IPS-NIHi7 (cell line): ENCODE data around the gene MX2.
"Not testable (repeated sequence)": the region's sequence is repeated elsewhere in the genome, so short reads cannot be mapped to it uniquely, and the experiment has no call there.

ENCODE experiments used
- DNase-seq: peaks from one replicate; pipeline ENCODE4 v3.0.0; 2012; ENCODE audit warnings: mixed read lengths; ENCODE audit errors: extremely low spot score

MX2 gene

DNA sequence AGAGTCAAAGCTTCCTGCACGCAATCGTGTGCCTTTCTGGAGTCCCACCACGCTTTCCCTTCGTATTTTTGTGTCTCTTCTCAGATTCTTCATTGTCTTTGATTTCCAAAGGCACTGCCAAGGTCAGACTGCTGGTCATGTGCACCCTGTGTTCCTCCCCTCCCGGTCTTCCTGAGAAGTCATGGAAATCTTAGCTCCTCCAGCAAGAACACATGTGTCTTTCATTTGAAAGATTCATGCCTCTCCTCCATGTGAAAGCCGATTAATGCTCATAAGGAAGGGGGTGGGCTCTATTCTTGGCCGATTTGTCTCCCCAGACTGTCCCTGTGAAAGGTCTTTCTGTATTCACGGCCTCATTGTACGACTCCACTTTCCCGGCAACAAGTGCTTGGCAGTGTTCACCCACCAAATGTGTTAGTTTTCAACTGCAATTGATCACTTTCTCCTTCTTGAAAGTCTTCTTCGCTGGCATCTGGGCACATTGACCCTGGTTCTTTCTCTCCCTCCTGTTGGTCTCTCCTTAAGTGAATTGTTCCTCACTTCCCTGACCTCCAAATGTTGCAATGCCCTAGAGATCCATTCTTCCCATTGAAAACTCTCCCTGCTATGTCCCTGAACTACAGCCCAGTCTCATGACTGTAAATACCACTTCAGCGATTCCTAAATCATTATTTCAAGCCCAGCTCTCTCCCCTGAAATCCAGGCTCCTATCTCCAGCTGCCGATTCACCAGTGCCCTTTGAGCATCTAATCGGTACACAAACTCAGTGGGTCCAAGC lies 25.4 kb downstream of the MX2 start:
- DNase-seq, result no peak

DNA sequence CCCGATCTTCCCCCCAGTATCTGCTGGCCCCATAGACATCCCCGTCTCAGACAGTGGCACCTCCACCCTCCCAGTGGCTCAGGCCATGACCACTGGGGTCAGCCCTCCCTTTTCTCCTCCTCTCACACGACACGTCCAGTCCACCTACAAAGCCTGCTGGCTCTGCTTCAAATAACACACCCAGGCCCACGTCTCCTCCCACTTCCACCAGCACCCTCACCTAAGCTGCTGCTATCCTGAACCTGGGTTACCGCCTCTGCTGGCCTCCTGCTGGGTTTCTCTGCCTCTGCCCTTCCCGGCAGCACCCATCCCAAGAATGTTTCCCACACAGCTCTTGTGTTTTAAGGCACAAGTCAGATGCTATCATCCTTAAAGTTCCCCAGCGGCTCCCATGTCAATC lies 26.0 kb downstream of the MX2 start:
- no peak for DNase-seq

DNA sequence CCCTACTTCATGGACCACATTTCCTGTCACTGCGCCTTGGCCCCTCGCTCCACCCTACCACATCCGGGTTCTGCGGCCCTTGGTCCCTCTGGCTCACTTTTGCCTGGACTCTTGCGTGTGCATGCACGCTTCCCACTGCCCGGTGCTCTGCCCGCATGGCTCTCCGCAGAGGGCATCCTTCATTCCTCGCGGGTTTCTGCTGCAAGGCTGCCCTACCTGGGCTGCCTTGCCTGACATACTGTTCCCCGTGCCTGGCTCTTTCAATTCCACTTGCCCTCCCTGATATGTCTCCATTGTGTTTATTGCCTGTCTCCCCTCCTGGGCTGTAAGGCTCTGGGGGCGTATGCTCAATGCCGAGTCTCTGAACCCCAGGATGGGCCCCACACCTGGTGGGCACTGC lies 26.4 kb downstream of the MX2 start:
- DNase-seq, result no peak

DNA sequence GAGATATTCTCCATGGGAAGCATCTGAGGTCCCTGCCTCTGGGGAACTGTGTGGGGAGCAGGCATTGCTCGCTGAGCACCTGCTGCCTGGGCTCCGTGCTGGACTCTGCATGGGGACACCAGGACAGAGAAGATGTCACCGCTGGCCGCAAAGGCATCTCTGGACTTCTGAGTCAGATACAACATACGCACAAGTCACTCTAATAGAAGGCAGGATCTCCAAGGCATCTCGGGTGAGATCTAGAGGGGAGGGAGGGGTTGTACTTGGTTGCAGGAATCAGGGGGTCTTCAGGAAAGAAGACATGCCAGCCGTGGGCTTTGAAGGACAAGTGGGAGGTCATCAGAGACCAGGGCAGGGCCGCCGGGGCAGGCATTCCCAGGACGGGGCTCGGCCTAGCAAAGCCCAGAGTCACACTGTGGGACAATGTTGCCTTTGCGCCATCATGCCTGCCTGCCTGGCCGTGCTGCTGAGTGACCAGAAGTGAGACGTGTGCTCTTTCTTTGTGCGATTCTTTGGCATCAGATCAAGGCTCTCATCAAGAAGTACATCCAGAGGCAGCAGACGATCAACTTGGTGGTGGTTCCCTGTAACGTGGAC lies 28.3 kb downstream of the MX2 start:
- DNase-seq, result no peak

DNA sequence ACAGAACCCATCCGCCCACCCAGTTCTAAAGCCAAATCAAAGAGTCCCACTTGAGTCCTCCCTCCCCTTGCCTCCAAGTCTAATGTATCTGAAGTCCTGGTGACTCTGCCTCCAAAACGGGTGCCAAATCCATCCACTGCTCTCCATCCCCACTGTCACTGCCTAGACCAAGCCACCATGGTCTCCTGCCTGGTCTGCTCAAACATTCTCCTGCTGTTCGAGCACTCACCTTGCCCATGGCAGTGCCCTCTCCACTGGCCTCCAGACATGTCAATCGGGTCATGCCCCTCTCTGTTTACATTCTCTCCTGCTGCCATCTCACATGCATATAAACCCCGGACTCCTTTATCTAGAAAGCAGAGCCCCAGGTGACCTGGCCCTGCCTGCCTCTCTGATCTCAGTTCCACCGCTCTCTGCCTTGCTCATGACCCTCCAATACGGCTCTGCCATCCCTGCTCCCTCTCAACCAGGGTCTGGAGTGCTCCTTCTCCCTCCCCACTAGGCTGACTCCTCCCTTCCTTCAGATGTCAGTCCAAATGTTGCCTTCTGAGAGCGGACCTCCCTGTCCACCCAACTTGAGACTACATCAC lies 32.1 kb downstream of the MX2 start:
- no peak for DNase-seq

DNA sequence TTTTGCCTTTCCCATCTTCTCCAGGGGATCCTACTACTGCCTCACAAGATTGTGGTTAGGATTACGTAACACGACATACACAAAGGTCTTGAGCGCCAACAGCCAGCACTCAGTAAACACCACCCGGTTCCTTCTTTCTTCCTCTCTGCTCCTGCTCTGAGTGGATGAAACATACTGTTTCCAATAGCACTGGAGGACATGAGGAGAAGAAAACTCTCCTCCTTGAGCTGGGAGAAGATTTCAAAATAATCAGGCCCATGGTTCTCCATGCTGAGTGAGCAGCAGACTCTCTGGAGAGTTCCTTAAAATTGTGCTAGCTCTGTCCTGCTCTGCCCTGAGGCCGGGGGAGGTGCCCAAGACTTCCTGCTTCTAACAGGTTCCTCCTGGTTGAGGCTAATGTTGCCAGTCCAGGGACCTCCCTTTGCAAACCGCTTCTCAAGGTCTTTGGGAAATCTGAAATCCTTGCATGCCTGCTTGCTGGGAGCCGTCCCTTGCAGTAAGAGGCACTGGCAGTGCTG lies 34.8 kb downstream of the MX2 start:
- no peak for DNase-seq

DNA sequence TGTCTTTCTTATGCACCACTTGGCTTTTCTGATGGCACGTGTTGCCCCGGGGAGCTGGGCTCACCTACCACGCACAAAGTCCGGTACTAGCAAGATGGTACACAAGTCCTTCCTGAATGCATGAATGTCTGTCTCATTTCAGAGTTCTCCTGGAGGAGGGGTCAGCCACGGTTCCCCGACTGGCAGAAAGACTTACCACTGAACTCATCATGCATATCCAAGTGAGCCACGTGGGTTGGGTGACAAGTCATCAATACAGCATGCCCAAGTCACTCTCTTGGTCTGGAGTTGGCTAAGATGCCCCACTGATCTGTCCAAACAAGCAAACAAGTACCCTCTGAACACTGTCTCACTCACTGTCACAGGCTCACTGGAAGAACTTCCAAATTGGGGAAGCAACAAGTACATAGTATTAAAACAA lies 35.7 kb downstream of the MX2 start:
- DNase-seq, result no peak

DNA sequence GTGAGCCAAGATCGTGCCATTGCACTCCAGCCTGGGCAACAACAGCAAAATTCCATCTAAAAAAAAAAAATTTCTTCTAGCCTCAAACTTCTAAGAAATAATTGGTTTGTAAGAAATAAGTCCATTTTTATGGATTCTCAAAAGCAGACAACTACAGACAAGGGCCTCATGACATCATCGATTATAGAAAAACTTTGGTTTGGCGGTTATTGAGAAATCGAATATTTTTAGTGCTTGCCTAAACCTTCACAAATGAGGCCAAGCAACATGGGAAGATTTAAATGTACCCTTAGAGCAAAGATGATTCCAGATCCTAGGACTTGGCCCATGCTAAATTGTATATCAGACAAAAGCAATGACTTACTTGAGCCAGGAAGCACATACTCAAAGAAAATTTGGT lies 36.4 kb downstream of the MX2 start:
- DNase-seq, result no peak

DNA sequence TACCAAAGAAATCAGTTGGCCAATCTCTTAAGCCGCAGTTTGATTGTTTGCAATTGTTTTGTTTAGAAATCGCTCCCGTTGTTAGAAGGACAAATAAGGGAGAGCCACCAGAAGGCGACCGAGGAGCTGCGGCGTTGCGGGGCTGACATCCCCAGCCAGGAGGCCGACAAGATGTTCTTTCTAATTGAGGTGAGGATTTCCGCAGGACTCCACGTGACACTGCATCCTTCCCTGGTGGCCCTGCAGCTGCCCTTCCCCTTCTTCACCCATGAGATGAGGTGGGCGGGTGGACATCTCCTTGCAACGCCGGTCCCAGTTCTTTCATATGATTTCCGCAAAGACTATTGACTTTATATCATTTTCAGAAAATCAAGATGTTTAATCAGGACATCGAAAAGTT lies 37.0 kb downstream of the MX2 start:
- no peak for DNase-seq

DNA sequence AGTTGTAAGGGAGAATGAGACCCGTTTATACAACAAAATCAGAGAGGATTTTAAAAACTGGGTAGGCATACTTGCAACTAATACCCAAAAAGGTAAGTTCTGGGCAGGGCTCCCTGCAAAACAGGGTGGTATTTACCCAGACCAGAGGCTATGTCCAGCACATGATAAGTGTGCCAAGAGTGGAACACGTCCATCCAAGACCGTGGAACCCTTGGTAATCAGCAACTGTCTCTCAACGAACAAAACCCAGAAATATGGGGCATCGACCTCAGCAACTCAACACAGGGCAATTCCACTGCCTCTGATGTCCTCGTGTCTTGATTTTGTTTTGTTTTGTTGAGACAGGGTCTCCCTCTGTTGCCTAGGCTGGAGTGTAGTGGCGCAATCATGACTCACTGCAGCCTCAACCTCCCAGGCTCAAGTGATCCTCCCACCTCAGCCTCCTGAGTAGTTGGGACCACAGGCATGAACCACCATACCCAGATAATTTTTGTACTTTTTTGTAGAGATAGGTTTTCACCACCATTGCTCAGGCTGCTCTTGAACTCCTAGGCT lies 37.5 kb downstream of the MX2 start:
- DNase-seq, result no peak

DNA sequence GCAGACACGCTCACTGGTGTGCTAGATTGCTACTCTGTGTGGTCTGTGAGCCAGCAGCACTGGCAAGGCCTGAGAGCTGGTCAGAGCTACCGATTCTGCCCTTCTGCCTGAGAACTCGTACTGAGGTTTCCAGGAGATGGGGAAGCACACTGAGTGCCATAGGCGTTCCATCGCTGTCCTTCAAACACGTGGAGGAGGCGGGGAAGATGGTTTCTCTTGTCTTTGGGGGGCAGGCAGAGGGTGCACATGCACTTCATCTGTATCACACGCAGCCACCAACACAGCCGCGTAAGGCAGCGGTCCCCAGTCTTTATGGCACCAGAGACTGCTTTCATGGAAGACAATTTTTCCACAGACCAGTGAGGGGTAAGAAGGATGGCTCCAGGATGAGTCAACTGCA lies 40.4 kb downstream of the MX2 start:
- DNase-seq, result no peak

DNA sequence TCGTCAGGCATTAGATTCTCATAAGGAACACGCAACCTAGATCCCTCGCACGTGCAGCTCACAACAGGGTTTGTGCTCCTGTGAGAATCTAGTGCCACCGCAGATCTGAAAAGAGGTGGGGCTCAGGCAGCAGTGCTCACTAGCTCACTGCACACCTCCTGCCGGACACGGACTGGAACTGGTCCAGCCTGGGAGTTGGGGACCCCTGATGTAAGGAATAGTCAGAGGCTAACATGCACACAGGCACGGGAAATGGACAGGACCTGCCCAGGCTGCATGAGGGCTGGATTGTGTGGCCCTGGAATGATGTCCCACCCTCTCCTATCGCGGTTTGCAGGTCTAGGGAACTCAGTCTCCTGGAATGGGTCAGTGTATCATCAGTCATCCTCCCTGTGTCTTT lies 41.0 kb downstream of the MX2 start:
- DNase-seq, result no peak

DNA sequence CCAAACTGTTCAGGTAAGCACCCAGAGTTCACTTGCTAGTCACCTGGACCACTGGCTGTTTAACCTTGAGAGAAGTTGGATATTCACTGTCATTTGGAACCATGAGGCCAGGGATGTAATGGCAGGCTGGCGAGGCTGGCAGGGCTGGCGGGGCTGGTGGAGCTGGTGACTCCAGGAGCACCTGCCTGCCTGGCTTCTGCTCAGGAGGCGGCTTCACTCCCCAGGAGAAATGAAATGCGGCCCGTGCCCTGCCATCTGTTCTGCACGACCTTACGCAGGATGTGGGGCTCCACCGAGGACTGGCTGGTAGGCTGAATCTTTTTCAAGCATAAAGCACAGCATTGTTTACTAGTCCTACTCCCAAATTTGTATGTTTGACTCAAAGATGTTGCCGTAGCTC lies 41.5 kb downstream of the MX2 start:
- no peak for DNase-seq

DNA sequence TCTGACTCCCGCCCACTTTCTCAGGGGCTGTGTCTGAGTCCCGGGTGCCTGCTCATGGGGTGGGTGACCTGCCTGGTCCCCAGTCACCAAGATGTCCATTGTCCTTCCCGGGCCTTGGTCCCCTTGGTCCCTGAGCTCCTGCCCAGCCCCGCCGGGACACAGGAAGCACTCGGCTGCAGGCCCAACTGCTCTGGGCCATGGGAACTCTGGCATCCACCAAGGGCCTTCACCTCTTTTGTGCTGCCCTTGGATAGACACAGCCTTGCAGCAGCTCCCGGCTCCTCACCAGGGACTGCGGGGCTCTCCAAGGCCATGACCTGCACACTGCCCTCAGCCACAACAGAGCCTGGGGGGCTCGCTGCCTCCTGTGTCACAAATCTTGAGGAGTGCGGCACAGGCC lies 42.1 kb downstream of the MX2 start:
- no peak for DNase-seq

DNA sequence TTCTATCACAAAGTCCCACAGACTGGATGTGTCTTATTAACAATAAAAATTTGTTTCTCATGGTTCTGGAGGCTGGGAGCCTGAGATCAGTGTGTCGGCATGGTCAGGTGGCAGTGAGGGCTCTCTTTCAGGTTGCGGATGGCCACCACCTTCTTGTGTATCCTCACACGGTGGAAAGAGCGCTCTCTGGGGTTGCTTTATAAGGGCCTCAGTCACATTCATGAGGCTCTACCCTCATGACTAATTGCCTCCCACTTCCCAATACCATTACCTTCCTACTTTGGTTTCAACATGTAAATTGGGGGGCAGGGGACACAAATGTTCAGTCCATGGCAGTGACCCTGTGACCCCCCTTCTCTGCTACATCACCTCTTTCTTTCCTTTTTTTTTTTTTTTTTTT lies 43.5 kb downstream of the MX2 start:
- DNase-seq, result no peak

DNA sequence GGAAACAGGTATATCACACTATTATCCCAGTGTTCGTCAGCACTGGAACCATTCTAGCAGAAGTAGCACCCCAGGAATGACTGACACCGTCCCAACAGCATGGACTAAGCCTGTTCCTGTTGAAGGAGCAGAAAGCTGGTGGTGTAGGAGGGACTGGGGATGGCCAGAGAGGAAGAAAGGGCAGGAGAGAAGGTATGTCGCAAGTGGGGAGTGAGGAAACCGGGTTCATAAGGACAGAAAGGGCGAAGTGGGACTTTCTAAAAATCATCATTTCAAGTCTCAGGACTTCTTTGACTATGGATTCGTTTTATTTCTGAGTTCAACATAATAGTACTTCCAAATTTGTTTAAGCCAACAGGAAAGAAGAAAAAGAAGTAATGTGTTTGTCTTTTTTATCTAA lies 44.5 kb downstream of the MX2 start:
- DNase-seq, result no peak

DNA sequence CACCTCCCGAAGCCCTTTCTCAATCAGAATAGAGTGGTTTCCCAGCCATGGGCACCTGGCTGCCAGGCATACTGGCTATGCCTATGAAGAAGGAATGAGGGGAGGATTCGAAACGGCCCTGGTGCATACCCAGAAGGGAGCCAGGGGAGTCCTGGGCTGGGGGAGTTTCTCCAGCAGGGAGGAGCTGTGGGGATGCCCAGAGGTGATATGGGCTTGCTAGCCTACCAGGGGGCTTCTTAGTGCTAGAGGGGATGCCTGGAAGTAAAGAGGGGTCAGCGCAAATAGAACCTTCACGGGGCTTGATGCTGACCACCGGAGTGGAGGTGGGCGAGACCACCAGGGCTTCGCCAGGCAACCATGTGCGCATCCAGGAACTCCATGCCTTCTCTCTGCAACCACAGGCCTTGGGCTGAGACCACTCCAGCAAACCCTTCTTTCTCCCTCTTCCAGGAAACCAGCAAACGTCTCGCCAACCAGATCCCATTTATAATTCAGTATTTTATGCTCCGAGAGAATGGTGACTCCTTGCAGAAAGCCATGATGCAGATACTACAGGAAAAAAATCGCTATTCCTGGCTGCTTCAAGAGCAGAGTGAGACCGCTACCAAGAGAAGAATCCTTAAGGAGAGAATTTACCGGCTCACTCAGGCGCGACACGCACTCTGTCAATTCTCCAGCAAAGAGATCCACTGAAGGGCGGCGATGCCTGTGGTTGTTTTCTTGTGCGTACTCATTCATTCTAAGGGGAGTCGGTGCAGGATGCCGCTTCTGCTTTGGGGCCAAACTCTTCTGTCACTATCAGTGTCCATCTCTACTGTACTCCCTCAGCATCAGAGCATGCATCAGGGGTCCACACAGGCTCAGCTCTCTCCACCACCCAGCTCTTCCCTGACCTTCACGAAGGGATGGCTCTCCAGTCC lies 46.0 kb downstream of the MX2 start:
- DNase-seq, result no peak

DNA sequence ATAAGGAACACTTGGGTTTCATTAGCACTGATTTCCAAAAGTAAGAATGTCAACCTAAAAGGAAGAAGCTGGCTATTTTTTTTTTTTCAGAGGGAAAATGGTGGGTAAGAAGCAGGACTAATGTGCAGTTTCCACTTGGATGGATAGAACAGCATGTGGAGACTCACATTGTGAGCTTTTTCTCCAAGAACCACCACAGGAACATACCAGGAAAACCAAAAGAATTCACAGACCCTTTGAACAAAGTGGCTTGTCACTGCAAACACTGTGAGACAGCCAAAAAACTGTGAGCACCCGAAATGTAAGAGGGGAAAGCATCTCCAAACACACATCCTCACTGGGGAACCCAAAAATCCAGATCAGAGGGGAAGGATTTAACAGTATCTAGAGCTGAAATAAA lies 48.5 kb downstream of the MX2 start:
- DNase-seq, result no peak

DNA sequence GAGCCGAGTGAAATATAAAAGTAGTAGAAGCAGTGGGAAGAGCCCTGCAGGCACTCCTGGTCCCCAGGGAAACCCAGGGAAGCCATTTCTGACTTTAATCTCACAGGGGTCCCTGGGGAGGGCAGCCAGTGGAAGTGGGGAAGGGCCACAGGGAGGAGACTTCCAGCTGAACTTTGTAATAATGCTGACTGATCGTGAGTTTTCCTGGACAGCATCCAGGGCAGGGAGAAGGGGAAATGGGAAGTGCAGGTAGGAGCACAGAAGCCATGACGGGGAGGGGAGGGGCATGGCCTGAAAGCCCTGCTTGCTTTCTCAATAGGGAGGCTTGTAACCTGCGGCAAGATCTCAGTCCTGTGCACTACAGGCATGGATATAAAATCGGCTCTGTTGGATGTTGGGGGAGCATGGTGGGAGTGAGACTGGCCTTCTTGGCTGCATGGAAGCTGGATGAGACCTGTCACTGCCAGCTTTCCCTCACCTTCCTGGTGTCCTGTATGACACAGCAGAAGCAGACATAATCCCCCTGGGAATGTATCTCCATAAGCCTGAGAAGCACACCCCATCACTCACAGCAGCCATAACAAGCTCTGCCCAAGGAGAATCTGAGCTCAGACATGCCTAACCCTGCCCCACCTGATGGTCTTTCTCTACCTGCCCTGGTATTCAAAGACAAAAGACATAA lies 49.1 kb downstream of the MX2 start:
- DNase-seq, result no peak

DNA sequence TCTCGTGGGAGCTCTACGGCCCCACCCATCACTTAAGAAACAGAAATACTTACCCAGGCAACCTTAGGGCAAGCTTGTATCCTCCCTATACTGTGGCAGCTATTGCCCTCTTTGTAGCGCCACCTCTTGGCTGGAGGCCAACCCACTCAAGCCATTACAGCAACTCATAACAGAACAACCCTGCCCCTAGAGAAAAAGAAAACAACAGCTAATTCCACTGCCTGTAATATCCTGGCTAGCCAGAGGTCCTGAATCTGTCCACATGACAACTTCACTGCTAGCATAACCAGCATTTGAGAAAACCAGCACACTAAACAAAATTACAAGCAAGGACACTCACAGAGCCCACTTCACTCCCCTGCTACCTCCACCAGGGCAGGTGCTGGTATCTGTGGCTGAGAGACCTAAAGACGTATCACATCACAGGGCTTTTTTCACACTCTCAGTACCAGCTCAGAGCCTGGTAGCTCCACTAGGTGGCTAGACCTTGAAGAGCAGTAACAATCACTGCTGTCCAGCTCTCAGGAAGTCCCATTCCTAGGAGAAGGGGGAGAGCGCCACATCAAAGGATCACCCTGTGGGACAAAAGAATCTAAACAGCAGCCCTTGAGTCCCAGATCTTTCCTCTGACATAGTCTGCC lies 49.7 kb downstream of the MX2 start:
- peak; percentile 4 for DNase-seq

DNA sequence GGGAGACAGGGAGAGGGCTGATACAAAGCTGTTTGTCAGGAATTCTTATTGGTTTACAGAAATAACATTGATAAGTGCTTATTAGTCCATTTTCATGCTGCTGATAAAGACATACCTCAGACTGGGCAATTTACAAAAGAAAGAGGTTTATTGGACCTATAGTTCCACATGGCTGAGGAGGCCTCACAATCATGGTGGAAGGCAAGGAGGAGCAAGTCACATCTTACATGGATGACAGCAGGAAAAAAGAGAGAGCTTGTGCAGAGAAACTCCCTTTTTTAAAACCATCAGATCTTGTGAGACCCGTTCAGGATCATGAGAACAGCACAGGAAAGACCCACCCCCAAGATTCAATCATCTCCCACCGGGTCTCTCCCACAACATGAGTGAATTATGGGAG lies 55.7 kb downstream of the MX2 start:
- not testable (repeated sequence) for DNase-seq
